Ascending aorta (tissue), 2 donors: ENCODE data around the gene RIN1. TPM values are rescaled to one million over a fixed set of nuclear protein-coding genes. Genes with fewer than 3 reads are reported as not detected.

Experiments
- DNase-seq, 2 donors: peaks; one replicate each; pipeline ENCODE4 v3.0.0-alpha.2; 2019; ENCODE audit warnings: low spot score in 2 of 2
- H3K27ac ChIP-seq, 2 donors: fragments of 200-600 bp; sonication (generic); one replicate each; pipeline ENCODE4 v1.5.1; 2016 to 2017; ENCODE audit warnings: mild to moderate bottlenecking in 1 of 2
- H3K27me3 ChIP-seq: fragments of 200-600 bp; sonication (generic); one replicate; pipeline ENCODE4 v1.5.1; 2017
- H3K36me3 ChIP-seq, 2 donors: fragments of 200-600 bp; sonication (generic); one replicate each; pipeline ENCODE4 v1.5.1; 2016
- H3K4me1 ChIP-seq, 2 donors: fragments of 200-600 bp; sonication (generic); one replicate each; pipeline ENCODE4 v1.5.1; 2016 to 2017; ENCODE audit warnings: mild to moderate bottlenecking in 1 of 2
- H3K4me3 ChIP-seq, 2 donors: fragments of 200-600 bp; sonication (generic); one replicate each; pipeline ENCODE4 v1.5.1; 2016 to 2017; ENCODE audit warnings: mild to moderate bottlenecking in 1 of 2
- H3K9me3 ChIP-seq, 2 donors: fragments of 200-600 bp; sonication (generic); one replicate each; pipeline ENCODE4 v1.5.1; 2016
- CTCF ChIP-seq, 3 experiments: fragments of 200-600 bp in 2 of 3; fragments of 450-650 bp in 1 of 3; sonication (generic) in 2 of 3; IDR thresholded peaks; one replicate each; pipeline ENCODE4 v1.5.1; 2016 to 2019; ENCODE audit warnings: antibody characterized with exemption in 3 of 3, mild to moderate bottlenecking in 1 of 3, moderate library complexity in 1 of 3
- intact Hi-C: fragments of 100-400 bp; cut with DNase I; formaldehyde crosslinking; loops from one replicate; pipeline ENCODE4 v1.15.1; 2023
- total RNA-seq: library from RNA; depleted of rRNA; stranded (reverse); fragments of >200 nt; gene quantifications from one replicate; pipeline ENCODE4 v1.1.0, GENCODE V29; 2016

RIN1 gene
- total RNA-seq, 1 donor from 2014 or later: 28.5 TPM

GRCh38 chr11:66302656-66303055 lies 33.6 kb downstream of the RIN1 start:
- TF ChIP-seq CTCF (IDR thresholded peaks at IDR 0.05): no peak
- Histone ChIP-seq H3K27ac (no peak overlapping the region), H3K4me1 (no peaks in the 10 kb centered on the region), H3K27me3 (no peaks in the 10 kb centered on the region), H3K36me3 (no peaks in the 10 kb centered on the region), H3K4me3 (no peak overlapping the region), H3K9me3 (no peaks in the 10 kb centered on the region)
- no peak for DNase-seq
- intact Hi-C loops: no loop called here

- Histone ChIP-seq H3K27me3 (no peaks in the 10 kb centered on the region), H3K4me3 (no peak overlapping the region), H3K36me3 (no peaks in the 10 kb centered on the region), H3K9me3 (no peaks in the 10 kb centered on the region), H3K4me1 (no peaks in the 10 kb centered on the region), H3K27ac (no peak overlapping the region)
- no peak for TF ChIP-seq CTCF (IDR thresholded peaks at IDR 0.05)
- intact Hi-C loops: no loop called here
- no peak for DNase-seq
These were observed 37.0 kb downstream of the RIN1 start for GRCh38 chr11:66299186-66299585.

DNA sequence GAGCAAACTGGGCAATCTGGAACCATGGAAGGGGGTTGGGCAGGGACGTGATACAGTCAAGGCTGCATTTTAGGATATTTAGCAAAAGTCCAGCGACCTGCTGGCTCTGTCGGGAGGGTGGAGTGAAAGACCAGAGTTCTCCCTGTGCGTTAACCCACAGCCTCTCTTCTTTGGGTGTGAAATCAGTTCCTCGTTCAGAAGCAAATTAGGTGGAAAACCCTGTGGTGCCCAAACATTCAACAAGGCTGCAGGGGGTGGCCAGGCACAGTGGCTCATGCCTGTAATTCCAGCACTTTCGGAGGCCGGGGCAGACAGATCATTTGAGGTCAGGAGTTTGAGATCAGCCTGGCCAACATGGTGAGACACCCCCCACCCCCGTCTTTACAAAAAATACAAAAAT lies 38.6 kb downstream of the RIN1 start:
- no peak for TF ChIP-seq CTCF (IDR thresholded peaks at IDR 0.05)
- intact Hi-C loops: no loop called here
- no peak for DNase-seq
- Histone ChIP-seq H3K4me3 (no peak overlapping the region), H3K27ac (no peak overlapping the region), H3K4me1 (no peaks in the 10 kb centered on the region), H3K9me3 (no peaks in the 10 kb centered on the region), H3K36me3 (no peaks in the 10 kb centered on the region), H3K27me3 (peaks cover under 1% of the 10 kb centered on the region)

DNA sequence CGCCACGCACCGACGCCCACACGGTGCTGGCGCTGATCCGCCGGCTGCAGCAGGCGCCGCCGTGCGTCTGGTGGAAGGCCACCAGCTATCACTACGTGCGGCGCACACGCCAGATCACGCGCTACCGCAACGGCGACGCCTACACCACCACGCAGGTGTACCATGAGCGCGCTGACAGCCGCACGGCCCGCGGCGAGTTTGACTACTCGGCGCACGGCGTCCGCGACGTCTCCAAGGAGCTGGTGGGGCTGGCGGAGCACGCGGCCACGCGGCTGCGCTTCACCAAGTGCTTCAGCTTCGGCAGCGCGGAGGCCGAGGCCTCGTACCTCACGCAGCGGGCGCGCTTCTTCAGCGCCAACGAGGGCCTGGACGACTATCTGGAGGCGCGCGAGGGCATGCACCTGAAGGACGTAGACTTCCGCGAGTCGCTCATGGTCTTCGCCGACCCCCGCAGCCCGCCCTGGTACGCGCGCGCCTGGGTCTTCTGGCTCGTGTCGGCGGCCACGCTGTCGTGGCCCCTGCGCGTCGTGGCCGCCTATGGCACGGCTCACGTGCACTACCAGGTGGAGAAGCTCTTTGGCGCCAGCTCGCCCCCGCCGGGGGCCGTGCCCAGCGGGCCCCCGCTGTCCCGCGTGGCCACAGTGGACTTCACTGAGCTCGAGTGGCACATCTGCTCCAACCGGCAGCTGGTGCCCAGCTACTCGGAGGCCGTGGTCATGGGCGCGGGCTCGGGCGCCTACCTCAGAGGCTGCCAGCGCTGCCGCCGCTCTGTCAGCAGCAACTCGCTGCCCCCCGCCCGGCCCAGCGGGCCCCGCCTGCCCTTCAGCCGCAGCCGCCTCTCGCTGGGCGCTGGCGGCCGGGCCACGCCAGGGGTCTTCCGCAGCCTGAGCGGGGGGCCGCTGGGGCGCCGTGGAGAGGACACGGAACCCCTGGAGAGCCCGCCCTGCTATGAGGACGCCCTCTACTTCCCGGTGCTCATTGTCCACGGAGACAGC lies 41.3 kb downstream of the RIN1 start:
- H3K27me3 ChIP-seq: peaks cover 8% of the 10 kb centered on the region
- intact Hi-C loops: no loop called here

More for the DNA sequence above, 41.3 kb downstream of the RIN1 start:
- Histone ChIP-seq H3K4me3 (no peak overlapping the region), H3K9me3 (no peaks in the 10 kb centered on the region), H3K27ac (no peak overlapping the region), H3K4me1 (peaks cover 3 to 5% of the 10 kb centered on the region in 2 donors), H3K36me3 (no peaks in the 10 kb centered on the region)
- no peak for DNase-seq
- TF ChIP-seq CTCF (IDR thresholded peaks at IDR 0.05): no peak
